Measurements from ENCODE around the gene CAAP1. TPM values are rescaled to one million over a fixed set of nuclear protein-coding genes. Genes with fewer than 3 reads are reported as not detected.

Gene CAAP1
- total and polyA plus RNA-seq, 2 of the 8 experiments (the other 6 are each of a cell fraction or from before 2014, with no cell fraction given) = 9.5 to 36.7 TPM

DNA sequence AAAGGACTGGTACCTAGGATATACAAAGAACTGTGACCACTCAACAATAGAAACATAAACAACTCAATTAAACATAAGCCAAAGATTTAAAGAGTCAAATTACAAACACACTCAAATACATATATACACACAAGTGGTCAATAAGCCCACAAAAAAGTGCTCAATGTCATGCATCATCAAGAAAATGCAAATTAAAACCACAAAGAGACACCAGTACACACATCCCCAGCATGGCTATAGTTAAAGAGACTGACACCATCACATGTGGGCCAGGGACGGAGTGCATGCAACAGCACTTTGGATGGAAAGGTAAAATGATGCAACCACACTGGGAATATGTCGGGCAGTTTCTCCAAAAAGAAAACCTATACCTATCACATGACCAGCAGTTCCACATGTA is 89.7 kb downstream of the CAAP1 start:
- Histone ChIP-seq H3K36me3 (ENCODE audit: control insufficient read depth in 2 of 4, insufficient read depth in 4 of 4, low read length in 3 of 4) (no peaks in the 10 kb centered on the region), H3K18ac (ENCODE audit: extremely low read depth, low read length) (no peak overlapping the region), H3K4me1 (replicated peaks in 1 of 4; ENCODE audit: control insufficient read depth in 3 of 4, insufficient read depth in 4 of 4, low read length in 3 of 4) (peaks cover 0 to 6% (median 0%) of the 10 kb centered on the region in 4 experiments; a peak in 2 of 7 replicates), H2BK5ac (ENCODE audit: low read depth, low read length) (no peak overlapping the region), H4K91ac (replicated peaks; ENCODE audit: insufficient read length, low read length) (no peak overlapping the region), H2BK20ac (ENCODE audit: low read length) (no peak overlapping the region), H3K56ac (replicated peaks; ENCODE audit: insufficient read length, low read depth, low read length) (no peak overlapping the region), H4K20me1 (replicated peaks in 1 of 2; ENCODE audit: control insufficient read depth in 1 of 2, insufficient read depth in 2 of 2, low read length in 2 of 2) (no peaks in the 10 kb centered on the region), H2BK12ac (ENCODE audit: low read depth, low read length) (no peak overlapping the region), H3K23me2 (ENCODE audit: low read depth, low read length) (no peaks in the 10 kb centered on the region), H3K4ac (replicated peaks; ENCODE audit: insufficient read length, low read depth, low read length) (no peak overlapping the region), H4K8ac (ENCODE audit: extremely low read depth, insufficient read depth, low read length) (no peak overlapping the region), H2BK120ac (replicated peaks; ENCODE audit: low read depth, low read length) (no peak overlapping the region), H3K27ac (ENCODE audit: low read depth, low read length) (no peak overlapping the region), H2BK15ac (ENCODE audit: low read length) (no peak overlapping the region), H2AFZ (ENCODE audit: low read length) (no peak overlapping the region), H3K23ac (ENCODE audit: insufficient read length) (no peak overlapping the region), H3K4me2 (ENCODE audit: insufficient read depth in 1 of 2, low read depth in 2 of 2, low read length in 2 of 2) (no peak overlapping the region), H3K79me2 (ENCODE audit: control insufficient read depth in 1 of 2, insufficient read depth in 2 of 2, low read length in 2 of 2) (no peaks in the 10 kb centered on the region), H3K4me3 (ENCODE audit: extremely low read depth in 1 of 4, insufficient read depth in 2 of 4, low read depth in 3 of 4, low read length in 4 of 4) (no peak overlapping the region), H4K5ac (ENCODE audit: insufficient read length, low read depth, low read length) (no peak overlapping the region), H3K9me3 (ENCODE audit: insufficient read depth in 2 of 2, low read depth in 1 of 2, low read length in 1 of 2) (no peaks in the 10 kb centered on the region), H2AK5ac (ENCODE audit: low read depth, low read length) (no peak overlapping the region), H3K14ac (ENCODE audit: insufficient read length) (no peak overlapping the region), H3K27me3 (replicated peaks in 1 of 4; ENCODE audit: control insufficient read depth in 3 of 4, extremely low read depth in 1 of 4, insufficient read depth in 3 of 4, low read length in 3 of 4) (no peaks in the 10 kb centered on the region), H3K9ac (replicated peaks in 1 of 4; ENCODE audit: extremely low read depth in 1 of 4, low read depth in 3 of 4, low read length in 3 of 4) (no peak overlapping the region), H3K79me1 (ENCODE audit: low read depth, low read length) (no peaks in the 10 kb centered on the region)
- TF ChIP-seq BRCA1 (IDR thresholded peaks at IDR 0.05; ENCODE audit: low read depth, low read length) (no peak), EGR1 (IDR thresholded peaks at IDR 0.05; ENCODE audit: borderline replicate concordance, low read depth, low read length) (no peak), SP4 (IDR thresholded peaks at IDR 0.05; ENCODE audit: low read length) (no peak), CREB1 (IDR thresholded peaks at IDR 0.05) (no peak), BCL11A (IDR thresholded peaks at IDR 0.05; ENCODE audit: low read depth in 2 of 2, low read length in 2 of 2) (no peak), PHF8 (conservative IDR thresholded peaks at IDR 0.05; ENCODE audit: low read depth, low read length) (no peak), ASH2L (IDR thresholded peaks at IDR 0.05; ENCODE audit: low read length) (no peak), RNF2 (IDR thresholded peaks at IDR 0.05; ENCODE audit: borderline replicate concordance, low read depth, low read length, missing control alignments, poor library complexity, severe bottlenecking) (no peak), SP1 (IDR thresholded peaks at IDR 0.05; ENCODE audit: low read depth, low read length) (no peak), POU5F1 (IDR thresholded peaks at IDR 0.05; ENCODE audit: low read depth, low read length) (no peak), CHD2 (IDR thresholded peaks at IDR 0.05; ENCODE audit: low read length) (no peak), SP2 (IDR thresholded peaks at IDR 0.05; ENCODE audit: low read length) (no peak), RBBP5 (IDR thresholded peaks at IDR 0.05; ENCODE audit: borderline replicate concordance, low read depth, low read length) (no peak)
- FAIRE-seq (no peak), DNase-seq (ENCODE audit: low read depth in 1 of 2, low spot score in 2 of 2) (no peak)
- ChIA-PET CTCF (ENCODE audit: partially characterized antibody) (interaction anchor here (0.9 kb wide), 1 partner anchor 60 kb away, joined by 3 read pairs; no protein-coding TSS in a partner anchor), POLR2A (ENCODE audit: partially characterized antibody) (no interaction called here)
- WGBS, 2 experiments (ENCODE audit: extremely low coverage in 1 of 2, insufficient coverage in 1 of 2, insufficient read length in 1 of 2, insufficient replicate concordance in 2 of 2, low coverage in 1 of 2, low lambda C conversion rate in 2 of 2, missing lambda C conversion rate in 1 of 2) = 90% methylated on average over 2 of the region's 2 CpGs; no CpG with 5 or more reads in 1 of the 2 experiments
